ENCODE data around the gene DYSF. TPM values are rescaled to one million over a fixed set of nuclear protein-coding genes. Genes with fewer than 3 reads are reported as not detected.

The DYSF gene
- polyA plus RNA-seq, 1 of the 3 experiments (the other 2 are of a cell fraction): 0.10 TPM

DNA sequence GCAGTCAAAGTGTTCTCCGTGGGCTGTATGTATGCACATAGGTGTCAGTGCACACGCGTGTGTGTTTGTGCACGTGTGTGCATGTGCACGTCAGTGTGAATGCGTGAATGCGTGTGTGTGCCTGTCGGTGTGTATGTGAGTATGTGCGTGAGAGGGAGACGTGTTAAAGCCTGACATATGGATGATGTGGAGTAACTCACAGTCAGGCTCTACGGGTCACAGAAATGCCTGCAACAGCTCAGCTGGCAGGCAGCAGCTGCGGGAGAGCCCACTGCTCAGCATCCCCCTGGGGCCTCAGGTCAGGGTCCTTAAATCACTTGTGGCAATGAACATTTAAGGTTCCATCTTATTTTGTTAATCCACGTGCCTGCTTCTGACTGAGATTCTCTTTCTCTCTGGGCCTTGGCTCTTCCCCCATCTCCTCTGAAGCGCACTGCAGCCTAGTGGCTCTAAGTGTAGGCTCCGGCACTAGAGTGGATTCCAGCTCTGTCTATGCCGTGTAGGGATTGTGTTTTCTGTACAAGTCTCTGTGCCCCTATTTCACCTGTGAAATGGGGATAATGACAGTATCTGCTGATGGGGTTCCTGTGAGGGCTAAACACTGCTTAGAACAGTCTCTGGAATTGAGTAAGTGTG, 63.0 kb downstream of the DYSF start:
- Histone ChIP-seq H3K79me2 (ENCODE audit: insufficient read depth) (no peaks in the 10 kb centered on the region), H3K27ac (ENCODE audit: low read depth in 2 of 2, low read length in 1 of 2) (no peak overlapping the region), H3K27me3 (ENCODE audit: insufficient read depth) (peaks cover 11% of the 10 kb centered on the region; the same call in 1 of the 2 replicates), H2AFZ (ENCODE audit: low read depth) (no peak overlapping the region), H3K9me3 (no peaks in the 10 kb centered on the region), H3F3A (replicated peaks; ENCODE audit: insufficient read depth) (no peaks in the 10 kb centered on the region), H3K9ac (no peak overlapping the region), H3K9me2 (no peaks in the 10 kb centered on the region), H4K20me1 (ENCODE audit: insufficient read depth) (no peaks in the 10 kb centered on the region), H3K36me3 (replicated peaks in 1 of 2; ENCODE audit: control insufficient read depth in 1 of 2, insufficient read depth in 2 of 2, low read length in 1 of 2) (no peaks in the 10 kb centered on the region), H3K4me2 (no peak overlapping the region), H3K4me1 (ENCODE audit: control insufficient read depth in 1 of 2, insufficient read depth in 2 of 2, low read depth in 1 of 2, low read length in 1 of 2) (no peaks in the 10 kb centered on the region), H3K4me3 (ENCODE audit: low read depth in 2 of 2, low read length in 1 of 2) (no peak overlapping the region)
- WGBS (ENCODE audit: low lambda C conversion rate): 75% methylated on average over 16 of the region's 16 CpGs
- DNase-seq: no peak
- TF ChIP-seq CHD2 (IDR thresholded peaks at IDR 0.05; ENCODE audit: low read length, partially characterized antibody) (no peak), TEAD4 (IDR thresholded peaks at IDR 0.05; ENCODE audit: borderline replicate concordance, insufficient read depth) (no peak), TAF1 (IDR thresholded peaks at IDR 0.05; ENCODE audit: borderline replicate concordance, low read depth, low read length) (no peak), TCF12 (IDR thresholded peaks at IDR 0.05) (no peak)
- POLR2A ChIA-PET: no interaction called here
- CTCF ChIA-PET: interaction anchor here (0.6 to 2.0 kb wide), 5 partner anchors 10 to 543 kb away, joined by 3 to 6 read pairs (median 4); no protein-coding TSS in a partner anchor

DNA sequence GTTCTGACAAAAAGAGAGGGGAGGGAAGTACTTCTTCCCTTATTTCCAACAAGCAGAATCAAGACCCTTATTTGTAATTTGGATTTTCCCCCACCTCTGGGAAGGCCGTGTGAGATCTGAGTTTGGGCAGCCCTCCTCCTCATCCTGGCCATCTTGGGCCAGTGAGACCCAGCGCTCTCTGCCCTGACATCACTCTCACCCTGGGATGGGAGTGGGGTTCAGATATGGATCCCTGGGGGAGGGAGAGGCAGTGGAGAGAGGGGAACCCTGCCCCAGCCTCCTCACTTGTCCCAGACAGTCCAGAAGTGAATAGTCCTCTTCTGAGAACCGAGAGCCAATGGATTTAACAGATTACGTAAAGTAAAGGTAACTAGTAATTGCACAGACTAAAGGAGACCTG, 64.5 kb downstream of the DYSF start:
- 45% methylated on average over 4 of the region's 4 CpGs for WGBS (ENCODE audit: low lambda C conversion rate)
- Histone ChIP-seq H3K4me3 (ENCODE audit: low read depth in 2 of 2, low read length in 1 of 2) (no peak overlapping the region), H3K4me1 (ENCODE audit: control insufficient read depth in 1 of 2, insufficient read depth in 2 of 2, low read depth in 1 of 2, low read length in 1 of 2) (no peaks in the 10 kb centered on the region), H3F3A (replicated peaks; ENCODE audit: insufficient read depth) (no peaks in the 10 kb centered on the region), H3K36me3 (replicated peaks in 1 of 2; ENCODE audit: control insufficient read depth in 1 of 2, insufficient read depth in 2 of 2, low read length in 1 of 2) (no peaks in the 10 kb centered on the region), H2AFZ (ENCODE audit: low read depth) (no peak overlapping the region), H3K9me2 (no peaks in the 10 kb centered on the region), H3K9me3 (no peaks in the 10 kb centered on the region), H3K4me2 (no peak overlapping the region), H3K9ac (no peak overlapping the region), H3K27ac (ENCODE audit: low read depth in 2 of 2, low read length in 1 of 2) (no peak overlapping the region), H3K79me2 (ENCODE audit: insufficient read depth) (no peaks in the 10 kb centered on the region), H4K20me1 (ENCODE audit: insufficient read depth) (no peaks in the 10 kb centered on the region), H3K27me3 (ENCODE audit: insufficient read depth) (peaks cover 11% of the 10 kb centered on the region; the same call in 1 of the 2 replicates)
- TF ChIP-seq, protein P1, sequence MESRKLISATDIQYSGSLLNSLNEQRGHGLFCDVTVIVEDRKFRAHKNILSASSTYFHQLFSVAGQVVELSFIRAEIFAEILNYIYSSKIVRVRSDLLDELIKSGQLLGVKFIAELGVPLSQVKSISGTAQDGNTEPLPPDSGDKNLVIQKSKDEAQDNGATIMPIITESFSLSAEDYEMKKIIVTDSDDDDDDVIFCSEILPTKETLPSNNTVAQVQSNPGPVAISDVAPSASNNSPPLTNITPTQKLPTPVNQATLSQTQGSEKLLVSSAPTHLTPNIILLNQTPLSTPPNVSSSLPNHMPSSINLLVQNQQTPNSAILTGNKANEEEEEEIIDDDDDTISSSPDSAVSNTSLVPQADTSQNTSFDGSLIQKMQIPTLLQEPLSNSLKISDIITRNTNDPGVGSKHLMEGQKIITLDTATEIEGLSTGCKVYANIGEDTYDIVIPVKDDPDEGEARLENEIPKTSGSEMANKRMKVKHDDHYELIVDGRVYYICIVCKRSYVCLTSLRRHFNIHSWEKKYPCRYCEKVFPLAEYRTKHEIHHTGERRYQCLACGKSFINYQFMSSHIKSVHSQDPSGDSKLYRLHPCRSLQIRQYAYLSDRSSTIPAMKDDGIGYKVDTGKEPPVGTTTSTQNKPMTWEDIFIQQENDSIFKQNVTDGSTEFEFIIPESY (IDR thresholded peaks at IDR 0.05; ENCODE audit: borderline replicate concordance, low read depth): no peak
- TF ChIP-seq, protein P2, sequence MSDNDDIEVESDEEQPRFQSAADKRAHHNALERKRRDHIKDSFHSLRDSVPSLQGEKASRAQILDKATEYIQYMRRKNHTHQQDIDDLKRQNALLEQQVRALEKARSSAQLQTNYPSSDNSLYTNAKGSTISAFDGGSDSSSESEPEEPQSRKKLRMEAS (IDR thresholded peaks at IDR 0.05; ENCODE audit: low read depth): no peak
- TF ChIP-seq FOXM1 (IDR thresholded peaks at IDR 0.05; ENCODE audit: low read depth) (no peak), GATA2 (CRISPR knock-in tag; IDR thresholded peaks at IDR 0.05) (no peak), POLR2AphosphoS5 (IDR thresholded peaks at IDR 0.05; ENCODE audit: low read depth, low read length) (no peak), FOXJ3 (CRISPR knock-in tag; IDR thresholded peaks at IDR 0.05) (no peak), RAD21 (IDR thresholded peaks at IDR 0.05; ENCODE audit: low read length) (no peak), RCOR1 (IDR thresholded peaks at IDR 0.05; ENCODE audit: low read length) (no peak), GABPA (IDR thresholded peaks at IDR 0.05; ENCODE audit: low read depth) (no peak), JUND (IDR thresholded peaks at IDR 0.05) (no peak), SIN3A (IDR thresholded peaks at IDR 0.05; ENCODE audit: borderline replicate concordance, low read depth, low read length) (no peak), MXI1 (IDR thresholded peaks at IDR 0.05; ENCODE audit: low read depth, low read length) (no peak)
- TF ChIP-seq, protein P3, sequence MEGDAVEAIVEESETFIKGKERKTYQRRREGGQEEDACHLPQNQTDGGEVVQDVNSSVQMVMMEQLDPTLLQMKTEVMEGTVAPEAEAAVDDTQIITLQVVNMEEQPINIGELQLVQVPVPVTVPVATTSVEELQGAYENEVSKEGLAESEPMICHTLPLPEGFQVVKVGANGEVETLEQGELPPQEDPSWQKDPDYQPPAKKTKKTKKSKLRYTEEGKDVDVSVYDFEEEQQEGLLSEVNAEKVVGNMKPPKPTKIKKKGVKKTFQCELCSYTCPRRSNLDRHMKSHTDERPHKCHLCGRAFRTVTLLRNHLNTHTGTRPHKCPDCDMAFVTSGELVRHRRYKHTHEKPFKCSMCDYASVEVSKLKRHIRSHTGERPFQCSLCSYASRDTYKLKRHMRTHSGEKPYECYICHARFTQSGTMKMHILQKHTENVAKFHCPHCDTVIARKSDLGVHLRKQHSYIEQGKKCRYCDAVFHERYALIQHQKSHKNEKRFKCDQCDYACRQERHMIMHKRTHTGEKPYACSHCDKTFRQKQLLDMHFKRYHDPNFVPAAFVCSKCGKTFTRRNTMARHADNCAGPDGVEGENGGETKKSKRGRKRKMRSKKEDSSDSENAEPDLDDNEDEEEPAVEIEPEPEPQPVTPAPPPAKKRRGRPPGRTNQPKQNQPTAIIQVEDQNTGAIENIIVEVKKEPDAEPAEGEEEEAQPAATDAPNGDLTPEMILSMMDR (IDR thresholded peaks at IDR 0.05): no peak
- TF ChIP-seq, protein P4, sequence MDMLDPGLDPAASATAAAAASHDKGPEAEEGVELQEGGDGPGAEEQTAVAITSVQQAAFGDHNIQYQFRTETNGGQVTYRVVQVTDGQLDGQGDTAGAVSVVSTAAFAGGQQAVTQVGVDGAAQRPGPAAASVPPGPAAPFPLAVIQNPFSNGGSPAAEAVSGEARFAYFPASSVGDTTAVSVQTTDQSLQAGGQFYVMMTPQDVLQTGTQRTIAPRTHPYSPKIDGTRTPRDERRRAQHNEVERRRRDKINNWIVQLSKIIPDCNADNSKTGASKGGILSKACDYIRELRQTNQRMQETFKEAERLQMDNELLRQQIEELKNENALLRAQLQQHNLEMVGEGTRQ (IDR thresholded peaks at IDR 0.05; ENCODE audit: borderline replicate concordance, low read depth, low read length): no peak
- TF ChIP-seq, protein P5, sequence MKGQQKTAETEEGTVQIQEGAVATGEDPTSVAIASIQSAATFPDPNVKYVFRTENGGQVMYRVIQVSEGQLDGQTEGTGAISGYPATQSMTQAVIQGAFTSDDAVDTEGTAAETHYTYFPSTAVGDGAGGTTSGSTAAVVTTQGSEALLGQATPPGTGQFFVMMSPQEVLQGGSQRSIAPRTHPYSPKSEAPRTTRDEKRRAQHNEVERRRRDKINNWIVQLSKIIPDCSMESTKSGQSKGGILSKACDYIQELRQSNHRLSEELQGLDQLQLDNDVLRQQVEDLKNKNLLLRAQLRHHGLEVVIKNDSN (IDR thresholded peaks at IDR 0.05; ENCODE audit: borderline replicate concordance, low read depth): no peak
- TF ChIP-seq, protein P6, sequence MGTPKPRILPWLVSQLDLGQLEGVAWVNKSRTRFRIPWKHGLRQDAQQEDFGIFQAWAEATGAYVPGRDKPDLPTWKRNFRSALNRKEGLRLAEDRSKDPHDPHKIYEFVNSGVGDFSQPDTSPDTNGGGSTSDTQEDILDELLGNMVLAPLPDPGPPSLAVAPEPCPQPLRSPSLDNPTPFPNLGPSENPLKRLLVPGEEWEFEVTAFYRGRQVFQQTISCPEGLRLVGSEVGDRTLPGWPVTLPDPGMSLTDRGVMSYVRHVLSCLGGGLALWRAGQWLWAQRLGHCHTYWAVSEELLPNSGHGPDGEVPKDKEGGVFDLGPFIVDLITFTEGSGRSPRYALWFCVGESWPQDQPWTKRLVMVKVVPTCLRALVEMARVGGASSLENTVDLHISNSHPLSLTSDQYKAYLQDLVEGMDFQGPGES (IDR thresholded peaks at IDR 0.05; ENCODE audit: low read depth, low read length): no peak
- DNase-seq: no peak
- POLR2A ChIA-PET: no interaction called here
- CTCF ChIA-PET: interaction anchor here (0.8 to 2.0 kb wide), 7 partner anchors 8 to 126 kb away, joined by 3 to 8 read pairs (median 5); no protein-coding TSS in a partner anchor
